GM21367 (cell line): Measurements from ENCODE around the gene KPNA3.

Source experiments
- ATAC-seq: cut with Tn5 transposase; IDR thresholded peaks from one replicate; pipeline ENCODE4 v1.9.1; 2021; ENCODE audit not compliant: unreplicated experiment

Gene KPNA3

DNA sequence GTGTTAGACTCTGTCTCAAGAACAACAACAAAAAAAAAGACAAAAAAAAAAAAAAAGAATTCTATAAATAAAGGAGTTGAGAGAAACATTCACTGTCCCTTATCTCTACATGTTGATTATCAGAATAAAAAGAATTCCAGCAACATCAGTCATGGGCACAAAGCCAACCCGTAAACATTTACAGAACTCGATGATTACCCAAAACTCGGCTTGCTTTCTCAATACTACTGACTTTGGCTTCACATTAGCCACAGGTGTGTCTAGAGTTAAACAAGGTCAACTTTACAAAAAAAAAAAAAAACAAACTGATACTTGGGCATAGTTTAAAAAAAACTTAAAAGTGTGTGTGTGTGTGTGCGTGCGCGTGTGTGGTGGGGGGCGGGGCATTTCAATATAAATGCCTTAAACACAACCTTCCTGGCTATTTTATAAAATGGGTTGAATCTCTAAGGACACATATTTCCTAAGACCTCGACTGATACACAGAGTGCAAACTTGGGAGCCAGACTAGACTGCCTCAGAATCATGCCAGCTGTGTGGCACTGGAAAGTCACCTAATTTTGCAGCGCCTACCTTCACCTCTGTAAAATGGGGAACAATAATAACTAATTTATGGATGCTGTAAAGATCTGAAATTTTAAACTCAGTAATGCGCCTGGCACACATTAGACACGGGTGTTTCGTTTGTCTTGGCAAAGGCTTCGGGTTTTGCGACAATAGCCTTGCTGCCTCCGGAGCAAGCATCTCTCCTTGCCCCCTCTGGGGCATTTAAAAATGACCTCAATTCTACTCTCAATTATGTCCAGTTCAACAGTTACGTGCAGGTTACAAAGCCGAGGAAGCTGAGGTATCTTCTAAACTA, 102.1 kb downstream of the KPNA3 start:
- peak; percentile 19 for ATAC-seq

GRCh38 chr13:49683489-49683888, 109.0 kb downstream of the KPNA3 start:
- peak; percentile 42 for ATAC-seq

- ATAC-seq = no peak
Measured at GRCh38 chr13:49681842-49682435, 110.5 kb downstream of the KPNA3 start.

DNA sequence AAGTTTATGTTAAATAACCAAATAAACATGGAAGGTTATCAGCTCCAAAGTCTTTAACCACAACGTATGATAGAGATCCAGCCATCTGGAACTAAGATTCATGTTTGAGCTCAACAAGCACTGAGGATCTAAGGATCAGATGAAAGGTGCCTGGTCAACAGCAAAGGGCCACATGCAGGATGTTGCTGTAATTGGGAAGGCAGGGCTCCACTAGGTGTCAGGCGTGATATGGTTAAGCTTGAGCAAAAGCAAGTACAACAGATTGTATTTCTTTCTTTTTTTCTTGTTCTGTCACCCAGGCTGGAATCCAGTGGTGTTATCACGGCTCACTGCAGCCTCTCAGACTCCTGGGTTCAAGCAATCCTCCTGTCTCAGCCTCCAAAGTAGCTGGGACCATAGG, 113.2 kb downstream of the KPNA3 start:
- no peak for ATAC-seq

- ATAC-seq = no peak
Measured at GRCh38 chr13:49678191-49678914, 114.1 kb downstream of the KPNA3 start.

DNA sequence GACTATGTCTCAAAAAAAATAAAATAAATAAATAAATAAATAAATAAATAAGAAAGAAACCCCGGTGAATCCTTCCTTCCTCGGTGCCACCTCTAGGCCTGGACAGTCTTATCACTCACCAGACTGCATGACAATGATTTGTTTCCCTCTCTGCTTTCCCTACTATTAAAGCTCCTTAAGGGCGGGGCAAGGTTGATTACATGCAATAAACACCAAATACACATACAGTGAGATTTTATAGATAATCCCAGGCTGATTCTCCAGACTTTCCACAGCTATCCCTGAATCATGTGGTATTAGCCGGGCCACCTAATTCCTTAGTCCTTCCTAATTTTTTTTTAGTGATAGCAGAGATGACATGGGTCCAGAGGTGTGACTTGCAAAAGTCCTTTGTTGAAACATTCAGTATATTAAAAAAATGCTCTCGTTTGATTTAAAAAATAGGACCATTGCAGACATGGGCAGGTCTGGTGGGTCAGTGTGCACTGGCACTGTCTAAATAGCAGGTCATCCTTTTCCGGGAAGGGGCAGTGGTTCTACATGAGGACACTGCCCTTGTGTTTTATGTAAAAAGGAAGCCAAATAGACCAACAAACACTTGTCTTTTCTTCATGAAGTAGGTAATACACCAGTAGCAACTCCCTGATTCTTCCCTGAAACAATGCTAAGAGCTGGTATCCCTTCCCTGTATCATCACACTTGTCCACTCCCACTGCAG, 115.7 kb downstream of the KPNA3 start:
- ATAC-seq = no peak

GRCh38 chr13:49670828-49671227, 121.7 kb downstream of the KPNA3 start:
- ATAC-seq = no peak

DNA sequence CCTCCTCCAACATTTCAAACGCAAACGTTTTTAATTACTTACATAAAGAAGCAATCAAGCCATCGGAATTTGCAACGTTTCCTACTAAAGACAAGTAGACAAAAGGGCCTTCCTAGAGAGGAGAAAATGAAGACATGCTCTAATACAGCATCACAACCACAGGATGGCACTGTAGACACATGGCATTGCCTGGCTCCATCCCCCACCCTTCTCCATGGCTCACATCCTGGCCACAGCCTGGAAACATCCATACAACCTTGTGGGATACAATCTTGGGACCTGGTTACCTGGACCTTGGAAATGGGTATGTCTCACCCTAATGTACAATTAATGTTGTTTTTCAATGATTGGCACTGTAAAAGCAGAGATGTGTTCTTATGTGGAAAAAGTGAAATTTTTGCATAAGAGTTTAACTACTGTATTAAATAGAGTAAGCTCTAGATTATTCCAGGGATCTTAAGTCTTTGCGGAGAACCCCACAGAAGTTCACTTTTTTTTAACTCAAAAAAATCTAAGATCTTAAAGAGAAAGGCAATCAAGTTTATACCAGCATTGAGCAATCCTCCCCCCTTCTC, 122.7 kb downstream of the KPNA3 start:
- peak; percentile 73 for ATAC-seq

DNA sequence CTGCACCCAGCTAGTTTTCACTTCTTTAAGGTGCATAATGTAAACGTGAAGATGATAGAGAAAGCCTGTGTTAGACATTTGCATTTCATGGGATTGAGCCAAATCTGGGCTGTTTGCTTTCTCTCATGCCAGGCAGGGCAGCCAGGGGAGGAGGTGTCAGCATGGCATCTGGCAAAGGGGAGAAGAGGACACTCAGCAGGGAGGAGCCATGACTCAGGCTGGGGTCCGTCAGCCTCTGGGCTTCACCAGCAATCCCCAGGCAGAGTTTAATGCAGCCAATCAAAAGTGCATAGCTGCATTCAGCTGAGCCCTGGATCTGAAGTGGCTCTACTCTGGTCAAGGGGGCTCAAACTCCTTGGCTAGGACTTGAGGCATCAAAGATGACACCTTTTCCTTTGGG, 124.7 kb downstream of the KPNA3 start:
- no peak for ATAC-seq

- ATAC-seq = no peak
Measured at GRCh38 chr13:49664606-49665005, 127.9 kb downstream of the KPNA3 start.

GRCh38 chr13:49657241-49657641, 135.2 kb downstream of the KPNA3 start:
- no peak for ATAC-seq

- ATAC-seq = no peak
Measured at GRCh38 chr13:49655906-49656305, 136.6 kb downstream of the KPNA3 start.

- no peak for ATAC-seq
Measured at GRCh38 chr13:49654011-49654410, 138.5 kb downstream of the KPNA3 start.

- no peak for ATAC-seq
Measured at GRCh38 chr13:49653478-49653877, 139.0 kb downstream of the KPNA3 start.

- ATAC-seq = no peak
Measured at GRCh38 chr13:49652355-49653305, 139.9 kb downstream of the KPNA3 start.

DNA sequence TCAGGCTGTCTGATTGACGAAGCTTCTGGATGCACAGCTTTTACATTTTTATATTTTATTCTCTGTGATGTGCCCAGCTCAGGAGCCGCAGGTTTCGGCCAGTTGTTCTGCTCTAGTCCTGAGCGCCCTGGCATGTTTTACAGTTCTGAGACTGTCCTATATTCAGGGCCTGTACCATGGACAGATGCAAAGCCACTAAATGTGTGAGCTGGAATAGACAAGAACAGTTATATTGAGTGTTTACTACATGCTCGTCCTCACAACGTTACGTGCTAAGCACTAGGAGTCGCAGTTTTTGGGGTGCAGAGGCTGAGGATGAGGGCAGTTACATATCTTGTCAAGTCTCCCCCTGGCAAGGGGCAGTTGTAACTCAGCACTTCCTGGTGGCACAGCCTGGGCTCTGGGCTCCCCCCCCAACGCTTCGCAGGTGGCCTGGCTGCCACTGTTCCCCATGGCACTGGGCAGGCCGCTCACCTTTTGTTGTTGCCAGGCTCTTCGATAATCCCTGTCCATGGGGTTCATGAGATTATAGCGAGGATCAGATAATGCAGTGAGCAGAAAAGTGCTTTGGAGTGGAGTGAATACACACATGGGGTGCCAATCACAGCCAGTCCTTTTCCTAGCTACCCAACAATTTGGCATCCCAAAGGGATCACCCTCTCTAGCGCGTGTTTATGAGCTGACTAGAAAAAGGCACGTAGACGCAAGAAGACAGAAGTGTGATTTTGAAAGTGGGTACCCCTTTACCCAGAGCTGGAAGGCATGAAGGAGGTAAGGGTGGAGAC, 140.7 kb downstream of the KPNA3 start:
- no peak for ATAC-seq

DNA sequence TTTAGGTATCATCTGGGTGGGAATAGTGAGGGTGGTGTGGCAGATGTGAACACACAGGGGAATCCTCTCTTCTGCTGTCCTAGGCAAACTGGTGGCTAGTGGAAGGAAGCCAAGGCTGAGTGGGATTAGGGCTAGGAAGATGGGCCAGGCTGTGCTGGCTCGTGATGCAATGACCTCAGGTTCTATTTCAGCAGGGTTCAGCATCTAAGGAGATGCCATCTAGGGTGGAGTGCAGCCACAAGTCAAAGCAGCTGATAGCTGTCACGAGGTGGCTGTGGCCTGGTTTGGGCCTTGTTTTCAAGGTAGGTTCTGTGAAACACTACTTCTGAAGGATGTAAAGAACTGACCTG, 142.5 kb downstream of the KPNA3 start:
- no peak for ATAC-seq
